Activated CD4-positive, CD25-positive, alpha-beta regulatory T cell (primary cell): Measurements from ENCODE around the gene SDHAF3.
"Not testable (repeated sequence)": the region's sequence is repeated elsewhere in the genome, so short reads cannot be mapped to it uniquely, and the experiment has no call there.

Experiments
- DNase-seq, 4 experiments: peaks; one replicate each; lab custom pipeline; 2025; lab: John Stamatoyannopoulos, UW

The SDHAF3 gene

DNA sequence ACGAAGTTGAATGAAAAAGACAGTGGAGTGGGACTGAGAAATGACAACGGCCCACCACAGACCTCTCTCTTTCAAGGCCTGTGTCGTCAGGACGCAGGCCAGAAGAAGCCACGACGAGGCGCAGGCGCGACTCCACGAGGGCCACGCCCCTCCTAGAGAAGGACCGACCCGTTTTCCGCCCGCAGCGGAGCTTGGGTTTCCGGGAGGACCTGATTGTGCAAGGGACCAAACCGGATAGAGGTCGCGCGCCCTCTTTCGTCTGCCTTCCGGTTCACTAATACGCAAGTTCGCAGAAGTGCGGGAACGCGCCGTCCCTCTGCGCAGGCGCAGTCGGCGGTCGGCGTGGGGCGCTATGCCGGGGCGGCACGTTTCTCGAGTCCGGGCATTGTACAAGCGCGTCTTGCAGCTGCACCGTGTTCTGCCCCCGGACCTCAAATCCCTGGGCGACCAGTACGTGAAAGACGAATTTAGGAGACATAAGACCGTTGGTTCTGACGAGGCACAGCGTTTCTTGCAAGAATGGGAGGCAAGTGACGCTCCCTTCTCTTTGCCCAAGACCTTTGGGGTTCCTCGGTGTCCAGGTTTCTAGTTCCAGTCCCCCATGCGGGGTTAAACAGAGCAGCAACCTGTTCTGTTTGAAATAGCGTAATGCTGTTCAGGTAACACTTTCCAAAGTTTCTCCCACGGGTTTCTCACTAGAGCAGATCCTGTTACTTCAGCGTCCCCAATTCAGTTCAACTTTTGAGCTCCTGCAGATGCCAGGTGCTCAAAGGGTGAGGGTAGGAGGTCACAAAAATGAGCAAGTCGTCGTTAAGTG lies at the start of gene SDHAF3:
SDHAF3 (plus strand) TSS at position 327 of the 817 bp plus-strand sequence; CDS start at position 353, 26 bp downstream.
- DNase-seq: peak; percentile 95 to 98 (median 97)

DNA sequence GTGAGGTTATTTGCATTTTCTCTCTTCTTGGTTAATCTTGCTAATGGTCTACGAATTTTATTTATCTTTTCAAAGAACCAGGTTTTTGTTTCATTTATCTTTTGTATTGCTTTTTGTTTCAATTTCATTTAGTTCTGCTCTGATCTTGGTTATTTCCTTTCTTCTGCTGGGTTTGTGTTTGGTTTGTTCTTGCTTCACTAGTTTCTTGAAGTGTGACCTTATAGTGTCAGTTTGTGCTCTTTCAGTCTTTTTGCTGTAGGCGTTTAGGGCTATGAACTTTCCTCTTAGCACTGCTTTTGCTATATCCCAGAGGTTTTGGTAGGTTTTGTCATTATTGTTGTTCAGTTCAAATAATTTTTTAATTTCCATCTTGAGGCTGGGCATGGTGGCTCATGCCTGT lies 45.5 kb upstream of the SDHAF3 start:
- not testable (repeated sequence) for DNase-seq

DNA sequence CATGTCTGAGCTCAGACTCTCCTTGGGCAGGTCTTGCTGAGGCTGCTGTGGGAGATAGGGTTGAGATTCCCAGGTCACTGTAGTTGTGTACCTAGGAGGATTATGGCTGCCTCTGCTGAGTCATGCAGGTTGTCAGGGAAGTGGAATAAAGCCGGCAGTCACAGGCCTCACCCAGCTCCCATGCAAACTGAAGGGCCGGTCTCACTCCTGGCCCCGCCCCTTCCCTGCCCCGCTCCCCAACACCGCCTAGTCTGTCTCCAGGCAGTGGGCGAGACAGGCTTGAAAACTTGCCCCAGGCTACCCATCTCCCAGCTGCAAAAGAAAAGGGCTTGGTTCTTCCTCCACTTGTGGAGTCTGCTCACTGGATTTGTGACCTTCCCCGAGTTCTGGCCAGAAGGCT lies 41.6 kb upstream of the SDHAF3 start:
- no peak for DNase-seq

DNA sequence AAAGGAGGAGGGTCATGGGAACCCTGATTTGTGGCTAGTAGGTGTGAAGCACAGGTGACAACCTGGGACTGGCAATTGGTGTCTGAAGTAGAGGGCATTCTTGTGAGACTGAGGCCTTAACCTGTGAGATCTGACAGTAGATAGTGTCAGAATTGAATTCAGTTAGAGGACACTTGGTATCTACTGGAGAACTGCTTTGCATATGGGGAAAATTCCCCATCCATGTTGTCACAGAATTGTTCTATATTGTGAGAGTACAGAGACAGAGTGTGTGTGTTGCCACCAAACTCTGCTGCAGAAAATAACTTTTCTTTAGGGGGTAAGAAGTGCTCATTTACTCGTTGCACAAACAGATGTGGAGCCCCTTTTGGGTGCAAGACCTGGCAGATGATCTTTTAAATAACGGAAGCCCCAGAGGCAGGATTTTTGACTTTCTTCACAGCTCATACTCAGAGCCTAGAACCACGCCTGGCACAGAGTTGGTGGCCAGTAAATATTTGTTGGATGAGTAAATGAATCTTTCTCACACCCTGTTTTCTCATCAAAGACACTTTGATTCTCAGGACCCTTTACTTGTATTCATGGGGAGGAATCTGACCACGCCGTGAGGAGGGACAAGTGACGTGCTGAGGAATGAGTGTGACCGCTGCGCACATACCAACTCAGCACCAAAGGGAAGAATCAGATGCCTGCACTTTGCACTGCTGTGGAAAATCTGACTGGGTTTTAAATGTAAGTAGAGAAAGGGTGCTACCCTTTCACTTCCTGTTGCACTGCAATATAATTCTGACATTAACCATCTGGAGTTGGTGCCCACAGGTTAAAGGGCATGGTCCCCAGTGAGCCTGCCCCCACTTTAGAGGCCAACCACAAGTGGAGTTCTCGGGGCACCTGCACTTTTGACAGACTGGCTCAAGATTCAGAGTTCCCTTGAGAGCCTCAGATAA lies 39.2 kb upstream of the SDHAF3 start:
- DNase-seq: no peak

DNA sequence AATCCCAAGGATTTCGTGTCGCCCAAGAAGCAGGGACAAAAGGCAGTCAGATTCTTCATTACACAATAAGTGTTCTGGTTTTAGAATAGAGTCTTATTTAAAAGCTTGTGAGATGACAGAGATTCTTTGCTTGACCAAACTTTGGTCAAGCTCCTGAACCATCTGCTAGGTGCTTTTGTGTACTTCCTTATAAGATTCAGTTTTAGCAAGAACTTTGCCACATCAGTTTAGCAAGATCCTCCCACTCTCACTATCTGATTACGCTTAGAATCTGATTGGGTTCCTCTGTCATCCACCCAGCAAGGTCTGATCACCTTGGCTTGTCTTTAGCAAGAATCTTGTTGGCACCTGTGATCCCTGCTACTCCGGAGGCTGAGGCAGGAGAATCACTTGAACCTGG lies 38.2 kb upstream of the SDHAF3 start:
- DNase-seq: no peak

DNA sequence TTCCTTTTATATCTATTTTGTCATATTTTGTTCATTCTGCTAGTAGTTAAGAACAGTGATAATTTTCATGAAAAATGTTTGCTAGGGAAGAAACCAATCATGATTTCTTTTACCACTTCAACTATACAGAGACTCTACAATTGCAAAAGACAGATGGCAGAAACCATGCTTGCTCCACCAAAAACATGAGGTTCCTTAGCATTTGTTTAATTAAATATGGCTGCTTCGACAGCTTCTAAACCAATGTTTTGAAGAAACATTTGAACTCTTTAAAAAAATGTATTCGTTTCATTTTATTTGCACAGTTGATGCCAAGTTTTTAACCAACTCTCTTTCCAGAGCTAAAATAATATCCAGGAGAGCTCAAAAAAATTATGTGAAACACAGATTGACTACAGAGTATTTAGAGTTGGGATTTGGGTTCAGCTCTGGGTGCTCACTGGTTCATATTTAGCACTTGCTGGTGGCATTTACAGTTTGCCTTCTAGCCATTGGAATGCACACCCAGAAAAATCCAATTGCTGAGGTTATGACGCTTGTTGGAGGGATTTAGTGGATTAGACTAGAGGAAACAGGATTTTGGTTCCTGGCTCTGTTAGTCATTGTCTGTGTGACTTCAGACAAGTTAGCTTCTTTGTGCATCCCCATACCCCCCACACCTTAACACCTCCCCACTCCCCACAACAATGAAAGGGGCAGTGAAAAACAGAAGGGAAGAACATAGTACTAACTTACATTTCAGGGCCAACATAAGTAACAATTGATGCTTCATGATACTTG lies 35.8 kb upstream of the SDHAF3 start:
- no peak for DNase-seq

DNA sequence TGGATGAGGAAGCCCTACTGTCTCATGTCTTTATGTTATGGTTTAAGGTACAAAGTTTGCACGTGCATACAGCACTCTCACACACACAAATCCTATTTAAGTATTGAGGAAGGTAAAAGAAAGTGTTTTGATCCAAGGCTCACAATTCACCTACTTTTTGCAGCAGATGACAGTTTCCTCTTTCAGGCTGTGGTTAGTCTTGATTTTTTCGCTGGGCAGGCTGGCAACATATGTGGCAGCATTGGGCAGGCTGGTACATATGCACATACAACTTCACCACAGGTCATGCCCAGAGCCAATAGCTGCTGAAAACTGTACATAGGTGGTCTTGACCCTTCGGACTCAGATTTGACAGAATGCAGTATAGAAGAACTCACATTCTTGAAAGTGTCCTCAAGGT lies 29.1 kb upstream of the SDHAF3 start:
- DNase-seq: no peak

DNA sequence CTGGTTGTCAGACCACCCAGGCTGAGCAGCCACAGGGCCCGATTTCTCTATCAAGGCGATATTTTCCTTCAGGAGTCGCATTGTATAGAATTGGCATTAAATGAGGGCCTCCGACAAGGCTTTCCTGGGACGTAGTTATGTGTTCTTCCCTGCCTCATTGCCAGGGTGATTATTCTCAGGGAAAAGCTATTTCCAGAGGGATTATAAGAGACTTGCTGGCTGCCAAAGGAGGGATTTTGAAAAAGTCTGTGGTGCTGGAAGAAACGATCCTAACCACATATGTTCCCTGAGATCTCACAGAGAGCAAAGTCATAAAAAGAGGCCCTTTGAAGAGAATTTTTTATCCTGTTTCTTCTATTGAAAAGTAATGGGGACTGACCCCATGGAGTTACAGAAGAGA lies 27.7 kb upstream of the SDHAF3 start:
- no peak for DNase-seq

DNA sequence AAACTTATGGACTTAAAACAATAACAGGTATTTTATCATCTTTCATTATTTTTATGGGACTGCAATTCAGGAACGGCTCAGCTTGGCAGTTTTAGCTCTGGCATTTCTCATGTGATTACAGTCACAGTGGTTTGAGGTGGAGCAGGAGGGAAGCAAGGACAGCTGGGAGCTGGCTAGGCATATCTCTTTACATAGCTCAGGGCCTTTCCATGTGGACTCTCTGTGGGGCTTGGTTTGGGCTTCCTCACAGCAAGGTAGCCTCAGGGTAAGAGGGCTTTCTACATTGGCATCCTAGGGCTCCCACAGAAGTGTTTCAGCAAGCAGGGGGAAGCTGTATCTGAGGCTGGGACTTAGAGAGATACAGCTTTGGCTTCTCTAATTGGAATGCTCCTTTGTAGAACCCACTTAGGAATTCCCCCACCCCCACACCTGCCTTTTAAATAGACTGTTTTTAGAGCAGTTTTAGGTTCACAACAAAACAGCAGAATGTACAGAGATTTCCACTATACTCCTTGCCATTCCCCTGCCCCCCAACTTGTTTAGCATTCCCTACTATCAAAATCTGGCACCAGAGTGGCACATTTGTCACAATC lies 26.6 kb upstream of the SDHAF3 start:
- no peak for DNase-seq

DNA sequence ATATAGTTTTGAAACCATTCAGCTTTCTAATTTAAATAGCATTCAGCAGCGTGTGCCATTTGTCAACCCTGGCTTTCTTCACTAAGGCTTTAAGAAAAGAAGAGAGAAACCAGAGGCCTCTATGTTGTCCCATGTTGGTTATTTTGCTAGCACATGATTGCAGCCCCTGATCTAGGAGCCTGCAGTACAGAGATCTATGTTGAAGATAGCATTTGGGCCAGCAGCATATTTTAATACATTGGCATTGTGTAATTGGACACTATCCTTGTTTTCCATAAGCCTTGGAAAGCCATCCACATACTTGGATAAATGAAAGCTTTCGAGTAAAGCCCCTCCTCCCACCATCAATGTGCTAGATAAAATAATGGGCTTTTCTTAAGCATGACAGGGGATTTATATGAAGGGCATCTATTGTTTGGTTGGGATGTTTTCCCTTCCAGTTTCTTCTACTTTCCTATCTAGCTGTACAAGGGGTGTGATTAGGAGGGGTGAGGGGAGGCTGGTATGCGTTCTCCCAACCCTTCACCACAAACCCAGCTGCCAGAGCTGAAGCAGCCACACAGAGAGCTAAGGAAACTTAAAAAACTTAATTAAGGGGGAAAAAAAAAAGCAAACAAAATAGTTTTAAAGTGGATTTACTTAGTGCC lies 23.1 kb upstream of the SDHAF3 start:
- DNase-seq: no peak

DNA sequence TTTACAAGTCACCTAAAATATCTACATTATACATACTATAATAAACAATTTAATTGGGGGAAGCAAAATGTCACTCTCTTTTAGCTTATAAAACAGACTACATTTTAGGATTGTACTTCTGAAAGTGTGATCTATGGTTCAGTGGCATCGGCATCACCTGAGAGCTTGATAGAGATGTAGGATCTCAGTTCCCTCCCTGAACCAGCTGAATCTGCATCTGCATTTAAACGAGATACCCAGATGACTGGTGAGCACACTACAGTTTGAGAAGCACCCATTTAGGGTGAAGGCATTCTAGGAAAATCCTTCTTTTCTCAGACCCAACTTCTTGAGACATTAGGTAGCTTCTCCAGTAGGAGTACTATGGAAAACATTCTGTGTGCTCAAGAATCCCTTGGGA lies 21.5 kb upstream of the SDHAF3 start:
- DNase-seq: no peak

DNA sequence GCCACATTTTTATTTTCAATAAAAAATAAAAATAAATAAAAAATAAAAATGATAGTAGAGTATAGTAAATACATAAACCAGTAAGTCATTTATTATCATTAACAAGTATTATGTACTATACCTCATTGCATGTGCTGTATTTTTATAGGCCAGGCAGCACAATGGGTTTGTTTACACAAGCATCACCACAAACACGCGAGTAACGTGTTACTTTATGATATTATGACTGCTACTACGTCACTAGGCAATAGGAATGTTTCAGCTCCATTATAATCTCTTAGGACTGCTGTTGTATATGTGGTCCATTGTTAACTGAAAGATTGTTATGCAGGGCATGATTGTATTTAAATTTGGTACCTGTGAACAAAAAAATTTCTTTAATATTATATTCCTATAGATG lies 20.8 kb upstream of the SDHAF3 start:
- no peak for DNase-seq

DNA sequence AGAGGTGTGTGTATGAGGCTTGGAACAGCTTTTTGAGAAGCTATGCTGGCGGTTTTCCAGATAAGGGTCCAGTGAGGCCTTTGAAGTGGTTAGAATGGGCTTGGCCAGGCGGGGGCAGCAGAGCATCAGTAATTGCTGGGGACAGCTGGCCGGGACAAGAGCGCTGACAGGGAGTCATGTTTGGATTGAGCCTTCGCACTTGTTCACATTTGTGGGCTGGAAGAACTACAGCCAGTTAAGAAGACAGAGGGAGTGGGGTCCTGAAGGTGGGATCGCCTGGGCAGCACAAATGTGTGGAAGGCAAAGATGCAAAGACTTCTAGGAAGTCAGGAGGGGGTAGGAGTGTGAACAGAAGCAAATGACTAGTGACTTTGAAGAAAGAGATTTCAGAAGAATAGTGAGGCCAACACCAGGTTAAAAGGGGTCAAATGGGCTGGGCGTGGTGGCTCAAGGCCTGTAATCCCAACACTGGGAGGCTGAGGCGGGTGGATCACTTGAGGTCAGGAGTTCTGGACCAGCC lies 12.7 kb upstream of the SDHAF3 start:
- peak; percentile 21 to 61 (median 38) for DNase-seq

DNA sequence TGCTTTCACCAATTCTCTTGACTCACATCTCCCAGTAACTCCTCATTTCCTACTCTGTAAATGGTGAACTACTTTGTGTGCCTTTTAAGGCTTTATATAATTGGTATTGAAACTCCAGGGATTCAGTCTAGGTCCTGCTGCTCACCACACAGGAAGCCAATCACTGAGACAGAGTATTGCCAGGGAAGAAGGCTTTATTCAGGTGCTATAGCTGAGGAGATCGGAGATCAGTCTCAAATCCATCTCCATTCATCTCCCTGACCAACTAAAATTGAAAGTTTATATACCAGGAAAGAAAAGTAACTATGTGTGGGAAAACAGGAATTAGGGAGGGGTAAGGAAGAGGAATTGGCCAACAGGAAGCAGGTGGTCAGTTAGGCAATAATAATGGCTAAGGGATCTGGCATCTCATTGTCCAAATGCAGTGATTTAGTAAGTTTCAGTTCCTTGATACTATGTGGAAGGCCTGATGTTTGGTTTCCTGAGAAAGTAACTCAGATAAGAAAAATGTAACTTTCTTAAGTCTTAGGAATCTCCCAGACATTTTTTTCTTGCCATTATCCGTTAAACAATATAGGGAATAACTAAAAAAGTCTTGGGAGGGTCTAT lies 10.2 kb upstream of the SDHAF3 start:
- no peak for DNase-seq

DNA sequence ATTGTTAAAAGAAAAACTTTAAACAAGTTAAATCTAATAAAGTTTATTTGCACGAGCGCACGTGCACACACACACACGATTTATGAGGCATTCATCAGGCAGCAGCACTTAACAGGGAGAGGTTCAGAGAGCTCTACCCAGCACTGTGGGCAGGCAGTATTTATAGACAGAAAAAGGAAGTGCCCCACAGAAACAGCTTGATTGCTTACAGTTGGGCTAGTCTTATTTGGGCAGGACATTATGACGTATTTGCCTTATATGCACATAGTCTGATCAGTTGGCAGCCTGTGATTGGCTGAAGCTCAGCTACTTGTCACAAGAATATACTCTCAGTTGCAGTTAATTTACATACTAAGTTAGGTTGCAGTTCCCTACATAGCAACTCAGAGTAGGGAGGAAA lies 1.2 kb upstream of the SDHAF3 start:
- no peak for DNase-seq

DNA sequence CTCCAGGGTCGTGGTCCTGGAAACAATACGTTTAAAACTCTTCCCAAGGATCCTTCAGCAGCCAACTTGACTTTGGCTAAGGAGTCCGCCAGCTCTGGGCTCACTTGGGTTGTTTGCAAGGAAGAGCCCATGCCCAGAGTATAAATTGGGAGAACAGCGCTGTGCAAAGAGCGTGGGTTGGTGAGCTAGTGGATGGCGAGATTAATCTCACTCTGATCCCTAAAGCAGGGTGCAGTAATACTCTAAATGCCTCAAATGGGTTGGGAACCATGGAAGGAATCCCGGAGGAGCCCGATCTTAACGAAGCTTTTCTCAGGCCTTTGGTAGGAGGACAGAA lies 495 bp upstream of the SDHAF3 start:
- DNase-seq: no peak

DNA sequence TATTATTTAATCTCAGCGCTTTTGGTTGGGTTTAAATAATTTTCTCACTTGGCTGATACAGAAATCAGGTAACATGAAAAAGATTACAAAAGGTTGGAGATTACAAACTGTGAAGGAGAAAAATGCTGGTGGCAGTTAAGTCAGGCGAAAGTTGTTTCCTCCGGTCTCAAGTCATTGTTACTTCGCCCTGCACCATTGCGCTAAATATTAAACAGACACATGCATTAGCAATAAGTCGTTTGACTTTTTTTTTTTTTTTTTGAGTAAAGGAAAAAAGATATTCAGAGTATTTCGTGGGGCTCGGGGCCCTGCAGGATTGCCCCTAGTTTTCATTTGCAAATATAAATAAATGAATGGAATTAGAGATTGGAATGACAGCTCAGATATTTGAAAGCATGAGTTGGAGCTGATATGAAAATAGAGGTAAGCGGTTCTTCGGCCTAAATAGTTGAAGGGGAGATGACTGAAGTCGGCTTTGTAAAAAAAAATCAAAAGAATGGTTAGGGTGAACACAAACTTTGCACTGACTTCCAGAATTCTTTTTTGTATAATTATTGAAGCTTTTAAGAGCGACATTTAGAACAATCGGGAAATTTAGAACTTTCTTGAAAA lies 914 bp downstream of the SDHAF3 start:
- no peak for DNase-seq

DNA sequence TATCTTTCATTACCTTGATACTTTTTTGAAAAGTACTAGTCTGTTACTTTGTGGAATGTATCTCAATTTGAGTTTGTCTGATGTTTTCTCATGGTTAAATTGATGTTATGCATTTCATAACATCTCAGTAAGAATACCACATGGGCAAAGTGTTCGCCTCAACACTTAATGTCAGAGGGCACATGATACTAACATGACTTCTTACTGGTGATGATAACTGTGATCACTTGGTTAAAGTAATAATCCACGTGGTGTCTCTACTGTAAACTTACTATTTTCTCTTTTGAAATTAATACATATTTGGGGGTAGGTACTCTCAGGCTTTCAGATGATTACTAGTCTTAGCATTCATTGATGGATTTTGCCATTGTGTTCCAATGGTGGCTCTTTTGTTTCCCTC lies 2.2 kb downstream of the SDHAF3 start:
- no peak for DNase-seq

DNA sequence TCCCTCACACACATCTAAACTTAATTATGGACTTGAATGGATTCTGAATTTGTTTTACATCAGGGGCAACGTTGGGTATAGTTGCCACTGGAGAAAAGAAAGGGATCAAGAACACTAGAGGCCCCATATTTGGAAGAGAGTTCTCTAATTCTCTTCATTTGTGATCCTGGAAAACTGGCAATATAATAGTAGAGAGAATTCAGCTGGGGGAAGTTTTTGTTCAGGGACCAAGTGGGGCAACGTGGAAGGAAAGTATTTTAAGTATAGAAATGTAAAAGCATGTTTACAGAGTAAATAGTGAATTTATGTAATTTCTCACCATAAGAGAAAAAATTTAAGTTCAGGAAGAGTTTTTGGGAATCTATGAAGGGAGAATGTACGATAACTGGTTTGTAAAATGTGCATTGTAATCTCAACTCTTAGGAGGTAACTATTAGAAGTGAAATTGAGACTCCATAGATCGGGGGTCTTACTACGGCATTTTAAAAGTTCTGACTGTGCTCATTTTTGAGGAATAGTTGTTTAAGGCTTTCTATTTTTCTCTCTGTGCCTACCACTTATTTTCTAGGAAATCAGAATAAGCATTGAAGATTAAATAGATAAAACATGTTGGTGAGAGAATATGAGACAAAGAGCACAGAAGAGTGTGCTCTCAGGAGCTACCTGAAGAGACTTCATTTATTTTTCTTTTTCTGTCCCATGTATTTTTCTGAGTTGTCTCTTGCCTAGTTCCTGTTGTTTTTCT lies 3.4 kb downstream of the SDHAF3 start:
- no peak for DNase-seq

DNA sequence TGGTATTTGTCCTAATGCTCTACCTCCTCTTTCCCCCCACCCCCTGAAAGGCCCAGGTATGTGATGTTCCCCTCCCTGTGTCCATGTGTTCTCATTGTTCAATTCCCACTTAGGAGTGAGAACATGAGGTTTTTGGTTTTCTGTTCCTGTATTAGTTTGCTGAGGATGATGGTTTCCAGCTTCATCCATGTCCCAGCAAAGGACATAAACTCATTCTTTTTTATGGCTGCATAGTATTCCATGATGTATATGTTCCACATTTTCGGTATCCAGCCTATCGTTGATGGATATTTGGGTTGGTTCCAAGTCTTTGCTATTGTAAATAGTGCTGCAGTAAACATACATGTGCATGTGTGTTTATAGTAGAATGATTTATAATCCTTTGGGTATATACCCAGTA lies 5.6 kb downstream of the SDHAF3 start:
- DNase-seq: not testable (repeated sequence)
